ENCODE data around the gene INCENP.

The INCENP gene

GRCh38 chr11:62088331-62088933 lies 35.4 kb upstream of the INCENP start:
- H3K36me3 ChIP-seq (ENCODE audit: insufficient read depth, low read length), result no peaks in the 10 kb centered on the region
- H3K27me3 ChIP-seq (ENCODE audit: insufficient read depth, low read length), result no peaks in the 10 kb centered on the region
- no peak overlapping the region for H3K27ac ChIP-seq (ENCODE audit: low read depth, low read length, poor library complexity, severe bottlenecking)
- no peaks in the 10 kb centered on the region for H3K4me1 ChIP-seq (ENCODE audit: insufficient read depth, low read length, severe bottlenecking)
- peaks cover 13% of the 10 kb centered on the region for H3K9me3 ChIP-seq (ENCODE audit: low read length)
- H3K79me2 ChIP-seq (ENCODE audit: insufficient read depth, low read length), result no peaks in the 10 kb centered on the region
- H4K20me1 ChIP-seq (ENCODE audit: insufficient read depth, low read length), result no peaks in the 10 kb centered on the region
- H3F3A ChIP-seq (ENCODE audit: insufficient read depth, low read length), result no peaks in the 10 kb centered on the region
- no peak overlapping the region for H3K9ac ChIP-seq (ENCODE audit: low read length)
- no peak overlapping the region for H3K4me2 ChIP-seq (ENCODE audit: low read length)
- H3K9me2 ChIP-seq (ENCODE audit: low read depth, low read length), result no peaks in the 10 kb centered on the region
- no peak overlapping the region for H2AFZ ChIP-seq (ENCODE audit: low read length)
- no peak overlapping the region for H3K4me3 ChIP-seq (ENCODE audit: low read depth, low read length, poor library complexity, severe bottlenecking)
- TF ChIP-seq CTCF (IDR thresholded peaks at IDR 0.05; ENCODE audit: low read length) (no peak), EZH2 (IDR thresholded peaks at IDR 0.05; ENCODE audit: borderline replicate concordance, low read length) (no peak)

- no peaks in the 10 kb centered on the region for H3K36me3 ChIP-seq (ENCODE audit: insufficient read depth, low read length)
- no peaks in the 10 kb centered on the region for H3F3A ChIP-seq (ENCODE audit: insufficient read depth, low read length)
- H3K9me3 ChIP-seq (ENCODE audit: low read length), result no peaks in the 10 kb centered on the region
- no peak overlapping the region for H3K9ac ChIP-seq (ENCODE audit: low read length)
- no peaks in the 10 kb centered on the region for H4K20me1 ChIP-seq (ENCODE audit: insufficient read depth, low read length)
- H3K9me2 ChIP-seq (ENCODE audit: low read depth, low read length), result no peaks in the 10 kb centered on the region
- H3K27me3 ChIP-seq (ENCODE audit: insufficient read depth, low read length), result peaks cover 7% of the 10 kb centered on the region
- no peak overlapping the region for H2AFZ ChIP-seq (ENCODE audit: low read length)
- H3K4me3 ChIP-seq (ENCODE audit: low read depth, low read length, poor library complexity, severe bottlenecking), result no peak overlapping the region
- H3K4me1 ChIP-seq (ENCODE audit: insufficient read depth, low read length, severe bottlenecking), result no peaks in the 10 kb centered on the region
- no peaks in the 10 kb centered on the region for H3K79me2 ChIP-seq (ENCODE audit: insufficient read depth, low read length)
- no peak overlapping the region for H3K27ac ChIP-seq (ENCODE audit: low read depth, low read length, poor library complexity, severe bottlenecking)
- no peak for TF ChIP-seq EZH2 (IDR thresholded peaks at IDR 0.05; ENCODE audit: borderline replicate concordance, low read length)
- no peak for TF ChIP-seq CTCF (IDR thresholded peaks at IDR 0.05; ENCODE audit: low read length)
- no peak overlapping the region for H3K4me2 ChIP-seq (ENCODE audit: low read length)
Observed at GRCh38 chr11:62103141-62103540, 20.7 kb upstream of the INCENP start.

GRCh38 chr11:62103986-62104385 lies 19.8 kb upstream of the INCENP start:
- no peak overlapping the region for H2AFZ ChIP-seq (ENCODE audit: low read length)
- no peak overlapping the region for H3K4me2 ChIP-seq (ENCODE audit: low read length)
- no peaks in the 10 kb centered on the region for H4K20me1 ChIP-seq (ENCODE audit: insufficient read depth, low read length)
- no peak overlapping the region for H3K4me3 ChIP-seq (ENCODE audit: low read depth, low read length, poor library complexity, severe bottlenecking)
- no peaks in the 10 kb centered on the region for H3K9me3 ChIP-seq (ENCODE audit: low read length)
- H3K27me3 ChIP-seq (ENCODE audit: insufficient read depth, low read length), result peaks cover 7% of the 10 kb centered on the region
- H3K36me3 ChIP-seq (ENCODE audit: insufficient read depth, low read length), result no peaks in the 10 kb centered on the region
- H3K4me1 ChIP-seq (ENCODE audit: insufficient read depth, low read length, severe bottlenecking), result no peaks in the 10 kb centered on the region
- no peak overlapping the region for H3K27ac ChIP-seq (ENCODE audit: low read depth, low read length, poor library complexity, severe bottlenecking)
- H3K9ac ChIP-seq (ENCODE audit: low read length), result no peak overlapping the region
- TF ChIP-seq CTCF (IDR thresholded peaks at IDR 0.05; ENCODE audit: low read length), result no peak
- TF ChIP-seq EZH2 (IDR thresholded peaks at IDR 0.05; ENCODE audit: borderline replicate concordance, low read length), result no peak
- H3K79me2 ChIP-seq (ENCODE audit: insufficient read depth, low read length), result no peaks in the 10 kb centered on the region
- no peaks in the 10 kb centered on the region for H3F3A ChIP-seq (ENCODE audit: insufficient read depth, low read length)
- no peaks in the 10 kb centered on the region for H3K9me2 ChIP-seq (ENCODE audit: low read depth, low read length)
